ENCODE results near the gene SYS1.

DNA sequence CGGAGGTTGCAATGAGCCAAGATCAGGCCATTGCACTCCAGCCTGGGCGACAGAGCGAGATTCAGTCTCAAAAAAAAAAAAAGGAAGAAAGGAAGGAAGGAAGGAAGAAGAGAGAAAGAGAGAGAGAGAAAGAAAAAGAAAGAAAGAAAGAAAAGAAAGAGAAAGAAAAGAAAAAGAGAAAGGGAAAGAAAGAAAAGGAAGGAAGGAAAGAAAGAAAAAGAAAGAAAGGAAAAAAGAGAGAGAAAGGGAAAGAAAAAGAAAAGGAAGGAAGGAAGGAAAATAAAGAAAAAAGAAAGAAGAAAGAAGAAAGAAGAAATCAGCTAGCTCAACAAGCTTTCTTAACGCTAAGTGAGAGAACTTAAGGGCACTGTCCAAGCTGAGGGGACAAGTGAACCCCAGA, 47.3 kb upstream of the SYS1 start:
- TF ChIP-seq, protein P1, sequence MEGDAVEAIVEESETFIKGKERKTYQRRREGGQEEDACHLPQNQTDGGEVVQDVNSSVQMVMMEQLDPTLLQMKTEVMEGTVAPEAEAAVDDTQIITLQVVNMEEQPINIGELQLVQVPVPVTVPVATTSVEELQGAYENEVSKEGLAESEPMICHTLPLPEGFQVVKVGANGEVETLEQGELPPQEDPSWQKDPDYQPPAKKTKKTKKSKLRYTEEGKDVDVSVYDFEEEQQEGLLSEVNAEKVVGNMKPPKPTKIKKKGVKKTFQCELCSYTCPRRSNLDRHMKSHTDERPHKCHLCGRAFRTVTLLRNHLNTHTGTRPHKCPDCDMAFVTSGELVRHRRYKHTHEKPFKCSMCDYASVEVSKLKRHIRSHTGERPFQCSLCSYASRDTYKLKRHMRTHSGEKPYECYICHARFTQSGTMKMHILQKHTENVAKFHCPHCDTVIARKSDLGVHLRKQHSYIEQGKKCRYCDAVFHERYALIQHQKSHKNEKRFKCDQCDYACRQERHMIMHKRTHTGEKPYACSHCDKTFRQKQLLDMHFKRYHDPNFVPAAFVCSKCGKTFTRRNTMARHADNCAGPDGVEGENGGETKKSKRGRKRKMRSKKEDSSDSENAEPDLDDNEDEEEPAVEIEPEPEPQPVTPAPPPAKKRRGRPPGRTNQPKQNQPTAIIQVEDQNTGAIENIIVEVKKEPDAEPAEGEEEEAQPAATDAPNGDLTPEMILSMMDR (IDR thresholded peaks at IDR 0.05; ENCODE audit: insufficient read depth, low read depth, low read length), result no peak
- TF ChIP-seq EZH2 (IDR thresholded peaks at IDR 0.05; ENCODE audit: insufficient read depth, low read length), result no peak
